Neural crest cell (in vitro differentiated cells): Measurements from ENCODE around the gene LSP1. TPM values are rescaled to one million over a fixed set of nuclear protein-coding genes. Genes with fewer than 3 reads are reported as not detected.

ENCODE experiments used
- DNase-seq: peaks from one replicate; pipeline ENCODE4 v3.0.0; 2021; ENCODE audit warnings: low read depth, mixed read lengths, low spot score
- H3K27ac Mint-ChIP-seq: one replicate; pipeline ENCODE4 v1.8.0; 2021; ENCODE audit warnings: mild to moderate bottlenecking, mixed read lengths; ENCODE audit not compliant: unreplicated experiment
- H3K27me3 Mint-ChIP-seq: 2 replicates; pipeline ENCODE4 v1.8.0; 2021; ENCODE audit warnings: low read depth, mild to moderate bottlenecking, mixed read lengths
- H3K36me3 Mint-ChIP-seq: 2 replicates; pipeline ENCODE4 v1.8.0; 2021; ENCODE audit warnings: low read depth, mild to moderate bottlenecking, mixed read lengths
- H3K4me1 Mint-ChIP-seq: 2 replicates; pipeline ENCODE4 v1.8.0; 2021; ENCODE audit warnings: mixed read lengths
- H3K4me3 Mint-ChIP-seq: one replicate; pipeline ENCODE4 v1.8.0; 2021; ENCODE audit warnings: mild to moderate bottlenecking, mixed read lengths
- H3K9me3 Mint-ChIP-seq: 2 replicates; pipeline ENCODE4 v1.8.0; 2021; ENCODE audit warnings: mixed read lengths
- total RNA-seq: library from RNA; stranded (reverse); gene quantifications from 2 replicates; pipeline ENCODE4 v1.2.1, GENCODE V29; 2021
- TF ChIP-seq, protein P1 (sequence below): fragments of 200-600 bp; sonication (generic); conservative IDR thresholded peaks from 2 replicates; pipeline ENCODE4 v1.5.0; 2021; ENCODE audit warnings: antibody characterized with exemption, mild to moderate bottlenecking

LSP1 gene
- total RNA-seq, 1 donor from 2014 or later, result not detected

DNA sequence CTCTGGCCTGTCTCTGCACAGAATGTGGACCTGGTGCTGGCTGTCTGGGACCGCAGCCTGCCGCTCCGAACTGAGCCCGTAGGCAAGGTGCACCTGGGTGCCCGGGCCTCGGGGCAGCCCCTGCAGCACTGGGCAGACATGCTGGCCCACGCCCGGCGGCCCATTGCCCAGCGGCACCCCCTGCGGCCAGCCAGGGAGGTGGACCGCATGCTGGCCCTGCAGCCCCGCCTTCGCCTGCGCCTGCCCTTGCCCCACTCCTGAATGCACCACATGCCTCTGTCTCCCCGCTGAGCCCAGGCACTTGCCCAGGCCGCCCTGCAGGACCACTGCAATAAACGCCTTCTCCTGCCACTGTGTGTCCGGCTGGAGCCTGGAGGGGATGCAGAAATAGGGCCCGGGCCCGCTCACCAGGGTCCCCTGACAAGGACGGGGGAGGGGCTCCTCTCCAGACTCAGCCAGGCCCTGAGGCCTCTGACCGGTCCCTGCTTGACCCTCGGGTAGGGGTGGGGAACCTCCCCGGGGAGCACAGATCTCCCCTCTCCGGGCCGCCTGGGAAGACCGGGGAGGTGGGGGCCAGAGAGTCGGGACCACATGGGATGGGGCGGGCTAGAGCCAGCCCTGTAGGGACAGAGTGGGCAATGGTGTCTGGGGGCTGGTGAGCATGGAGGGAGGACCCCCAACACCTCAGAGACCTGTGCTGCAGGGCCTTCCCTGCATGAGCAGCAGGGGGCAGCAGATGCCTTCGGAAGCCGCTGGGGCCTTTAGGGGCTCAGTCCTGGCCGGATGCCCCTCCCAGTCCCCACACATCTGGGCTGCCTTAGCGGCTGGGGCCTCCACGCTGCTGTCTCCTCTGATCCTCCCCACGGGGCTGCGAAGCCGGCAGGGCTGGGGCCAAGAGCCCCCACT is 15.5 kb upstream of the LSP1 start:
- no peak overlapping the region for H3K4me3 Mint-ChIP-seq
- no peaks in the 10 kb centered on the region for H3K4me1 Mint-ChIP-seq
- no peaks in the 10 kb centered on the region for H3K9me3 Mint-ChIP-seq
- TF ChIP-seq, protein P1, sequence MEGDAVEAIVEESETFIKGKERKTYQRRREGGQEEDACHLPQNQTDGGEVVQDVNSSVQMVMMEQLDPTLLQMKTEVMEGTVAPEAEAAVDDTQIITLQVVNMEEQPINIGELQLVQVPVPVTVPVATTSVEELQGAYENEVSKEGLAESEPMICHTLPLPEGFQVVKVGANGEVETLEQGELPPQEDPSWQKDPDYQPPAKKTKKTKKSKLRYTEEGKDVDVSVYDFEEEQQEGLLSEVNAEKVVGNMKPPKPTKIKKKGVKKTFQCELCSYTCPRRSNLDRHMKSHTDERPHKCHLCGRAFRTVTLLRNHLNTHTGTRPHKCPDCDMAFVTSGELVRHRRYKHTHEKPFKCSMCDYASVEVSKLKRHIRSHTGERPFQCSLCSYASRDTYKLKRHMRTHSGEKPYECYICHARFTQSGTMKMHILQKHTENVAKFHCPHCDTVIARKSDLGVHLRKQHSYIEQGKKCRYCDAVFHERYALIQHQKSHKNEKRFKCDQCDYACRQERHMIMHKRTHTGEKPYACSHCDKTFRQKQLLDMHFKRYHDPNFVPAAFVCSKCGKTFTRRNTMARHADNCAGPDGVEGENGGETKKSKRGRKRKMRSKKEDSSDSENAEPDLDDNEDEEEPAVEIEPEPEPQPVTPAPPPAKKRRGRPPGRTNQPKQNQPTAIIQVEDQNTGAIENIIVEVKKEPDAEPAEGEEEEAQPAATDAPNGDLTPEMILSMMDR, result peak; percentile 89
- peak; percentile 83 for DNase-seq
- no peak overlapping the region for H3K27ac Mint-ChIP-seq
- H3K27me3 Mint-ChIP-seq, result no peaks in the 10 kb centered on the region
- H3K36me3 Mint-ChIP-seq, result no peaks in the 10 kb centered on the region

DNA sequence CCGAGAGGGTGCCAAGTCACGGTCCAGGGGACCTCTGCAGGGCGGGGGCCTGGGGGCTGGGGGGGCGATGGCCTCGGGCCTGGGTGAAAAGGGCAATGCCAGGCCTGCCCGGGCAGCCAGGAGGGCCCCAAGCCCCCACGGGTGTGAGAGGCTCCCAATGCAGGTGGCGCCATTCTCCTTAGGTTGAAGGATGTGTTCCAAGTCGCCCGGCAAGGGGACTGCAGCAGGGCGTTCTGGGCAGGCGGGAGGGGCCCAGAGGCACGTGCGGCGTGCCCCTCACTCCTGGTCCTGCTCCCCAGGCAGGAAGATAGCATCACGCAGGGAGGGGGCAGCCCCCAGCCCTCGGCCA is 14.8 kb upstream of the LSP1 start:
- TF ChIP-seq, protein P1, result no peak
- no peak for DNase-seq
- Mint-ChIP-seq H3K27me3 (no peaks in the 10 kb centered on the region), H3K4me3 (no peak overlapping the region), H3K27ac (no peak overlapping the region), H3K4me1 (no peaks in the 10 kb centered on the region), H3K36me3 (no peaks in the 10 kb centered on the region), H3K9me3 (no peaks in the 10 kb centered on the region)

DNA sequence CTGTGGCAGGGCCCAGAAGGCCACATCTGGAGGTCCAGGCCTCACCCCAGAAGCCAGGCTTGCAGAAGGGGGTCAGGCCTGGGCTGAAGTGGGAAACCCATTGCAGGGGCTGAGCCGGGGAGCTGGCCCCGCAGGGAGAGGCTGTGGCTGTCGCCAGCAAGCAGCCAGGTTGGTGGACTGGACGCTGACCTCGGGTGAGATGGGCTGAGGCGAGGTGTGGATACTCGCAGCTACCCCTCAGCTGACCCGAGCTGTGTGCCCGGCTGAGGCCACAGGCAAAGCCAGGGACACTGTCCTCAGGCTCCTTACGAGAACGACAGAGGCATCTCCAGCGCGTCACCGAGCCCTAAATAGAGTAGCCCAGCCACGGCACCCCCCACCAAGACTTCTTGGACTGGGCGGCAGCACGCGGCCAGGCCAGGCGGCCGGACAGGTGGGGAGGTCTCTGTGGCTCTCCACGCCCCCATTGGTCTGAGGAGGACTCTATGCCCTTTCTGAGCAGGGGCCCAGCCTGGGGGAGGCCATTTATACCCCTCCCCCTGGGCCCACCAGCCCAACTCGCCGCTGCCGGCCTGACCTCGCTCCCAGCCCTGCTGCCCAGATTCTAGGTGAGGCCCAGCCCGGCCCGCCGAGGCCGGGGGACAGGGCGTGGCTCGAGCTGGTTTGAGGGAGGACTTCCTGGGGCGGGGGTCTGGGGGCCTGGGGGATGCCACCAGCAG is 14.3 kb upstream of the LSP1 start, which contains the start of gene TNNI2:
TSS of gene TNNI2 (plus strand) at position 556 of the 719 bp plus-strand sequence. CDS start 716 bp downstream, outside the sequence.
- Mint-ChIP-seq H3K27me3 (no peaks in the 10 kb centered on the region), H3K4me3 (no peak within 1 kb of the TSS), H3K9me3 (no peaks in the 10 kb centered on the region), H3K4me1 (no peaks in the 10 kb centered on the region), H3K36me3 (no peaks in the 10 kb centered on the region), H3K27ac (no peak within 1 kb of the TSS)
- TF ChIP-seq, protein P1, result no peak
- DNase-seq, result no peak

DNA sequence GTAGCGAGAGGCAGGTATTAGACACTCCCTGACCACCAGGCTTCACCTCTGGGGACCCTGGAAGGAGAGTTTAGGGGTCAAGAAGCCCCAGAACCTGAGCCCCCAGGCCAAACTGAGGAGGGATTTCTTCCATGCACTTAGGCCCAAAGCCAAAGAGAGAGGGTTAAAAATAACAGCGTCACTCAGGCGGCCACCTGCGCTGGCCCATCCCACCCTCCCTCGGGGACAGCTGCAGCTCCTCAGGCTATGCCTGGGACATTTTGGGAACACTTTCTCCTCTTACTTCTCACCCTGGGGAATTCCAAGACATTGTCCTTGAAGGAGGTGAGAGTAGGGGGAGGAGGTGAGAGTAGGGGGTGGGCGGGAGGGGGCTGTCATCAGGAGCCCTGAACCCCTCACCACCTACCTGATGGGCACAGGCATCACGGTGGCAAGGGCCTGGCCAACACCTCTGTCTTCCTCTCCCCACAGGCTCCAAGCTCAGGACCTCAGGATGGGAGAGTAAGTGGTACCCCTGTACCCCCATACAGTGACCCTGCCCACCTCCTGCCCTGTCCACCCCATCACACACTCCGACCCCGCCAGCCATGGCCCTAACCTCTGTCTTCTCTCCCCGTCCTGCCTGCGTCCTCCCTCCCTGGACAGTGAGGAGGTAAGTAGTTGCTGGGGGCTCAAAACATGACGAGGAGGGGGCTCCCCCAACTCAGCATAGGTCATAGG is 13.5 kb upstream of the LSP1 start:
- Mint-ChIP-seq H3K9me3 (no peaks in the 10 kb centered on the region), H3K4me3 (no peak overlapping the region), H3K27me3 (no peaks in the 10 kb centered on the region), H3K36me3 (no peaks in the 10 kb centered on the region), H3K27ac (no peak overlapping the region), H3K4me1 (no peaks in the 10 kb centered on the region)
- TF ChIP-seq, protein P1, result no peak
- DNase-seq, result no peak

DNA sequence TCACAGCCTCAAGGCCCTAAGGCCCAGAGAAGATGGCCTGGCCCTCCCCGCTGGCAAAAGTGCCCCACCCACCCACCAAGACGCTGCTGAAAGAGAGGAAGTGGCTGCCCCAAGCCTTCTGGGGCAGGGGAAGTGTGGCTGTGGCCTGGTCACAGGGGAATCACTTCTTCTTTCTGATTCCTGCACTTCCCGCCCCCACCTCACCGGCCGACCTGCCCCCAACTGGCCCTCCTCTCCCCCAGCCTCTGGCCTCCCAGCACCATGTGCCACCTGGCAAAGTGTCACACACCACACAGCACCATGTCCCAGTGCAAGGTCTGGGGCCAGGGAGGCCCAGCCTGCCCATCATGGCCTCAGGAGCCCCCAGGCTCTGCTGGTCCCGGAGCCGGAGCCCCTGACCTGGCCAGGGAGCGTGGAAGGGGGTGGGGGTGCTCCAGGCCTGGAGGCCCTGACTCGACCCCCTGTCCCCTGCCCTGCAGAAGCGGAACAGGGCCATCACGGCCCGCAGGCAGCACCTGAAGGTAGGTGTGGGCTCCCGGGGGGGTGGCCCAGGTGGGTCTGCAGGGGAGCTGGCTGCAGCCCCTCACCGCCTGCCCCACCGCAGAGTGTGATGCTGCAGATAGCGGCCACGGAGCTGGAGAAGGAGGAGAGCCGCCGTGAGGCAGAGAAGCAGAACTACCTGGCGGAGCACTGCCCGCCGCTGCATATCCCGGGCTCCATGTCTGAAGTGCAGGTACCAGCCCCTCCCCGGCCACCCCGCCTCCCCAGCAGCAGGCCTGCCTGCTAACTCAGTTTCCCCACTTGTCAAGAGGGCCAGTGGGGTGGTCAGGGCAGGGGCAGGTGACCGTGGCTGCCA is 12.7 kb upstream of the LSP1 start:
- TF ChIP-seq, protein P1, result no peak
- Mint-ChIP-seq H3K27ac (no peak overlapping the region), H3K27me3 (no peaks in the 10 kb centered on the region), H3K9me3 (no peaks in the 10 kb centered on the region), H3K4me3 (no peak overlapping the region), H3K4me1 (peaks cover 7% of the 10 kb centered on the region), H3K36me3 (no peaks in the 10 kb centered on the region)
- no peak for DNase-seq
